Stimulated activated CD8-positive, alpha-beta memory T cell treated with anti-CD3 and anti-CD28 coated beads, Interleukin-7, amount 100 ng/mL, for 4 hours (primary cell): ENCODE data around the gene TNMD.
"Not testable (repeated sequence)": the region's sequence is repeated elsewhere in the genome, so short reads cannot be mapped to it uniquely, and the experiment has no call there.

Experiments used
- DNase-seq, 2 donors: peaks; one replicate each; pipeline ENCODE4 v3.0.0-alpha.2; 2020; ENCODE audit warnings: low read depth in 2 of 2

TNMD gene

DNA sequence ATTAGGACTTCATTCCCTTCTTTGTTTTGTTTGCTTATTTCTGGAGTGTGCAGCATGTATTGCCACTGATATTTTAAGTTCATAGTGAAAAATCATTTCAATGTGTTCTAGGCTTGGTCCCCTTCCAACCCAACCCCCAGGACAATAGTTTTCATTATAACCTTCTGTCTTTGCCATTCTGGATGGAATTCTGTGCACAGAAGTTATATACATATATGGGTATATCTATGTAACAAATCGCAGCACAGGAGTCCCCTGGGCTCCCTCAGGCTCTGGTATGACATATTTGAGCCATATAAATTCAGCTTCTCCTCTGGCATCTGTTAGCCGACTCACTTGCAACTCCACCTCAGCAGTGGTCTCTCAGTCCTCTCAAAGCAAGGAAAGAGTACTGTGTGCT lies at the start of gene TNMD:
TNMD (plus strand) TSS at position 326 of the 400 bp plus-strand sequence. CDS start 83 bp downstream, outside the sequence.
- no peak for DNase-seq

DNA sequence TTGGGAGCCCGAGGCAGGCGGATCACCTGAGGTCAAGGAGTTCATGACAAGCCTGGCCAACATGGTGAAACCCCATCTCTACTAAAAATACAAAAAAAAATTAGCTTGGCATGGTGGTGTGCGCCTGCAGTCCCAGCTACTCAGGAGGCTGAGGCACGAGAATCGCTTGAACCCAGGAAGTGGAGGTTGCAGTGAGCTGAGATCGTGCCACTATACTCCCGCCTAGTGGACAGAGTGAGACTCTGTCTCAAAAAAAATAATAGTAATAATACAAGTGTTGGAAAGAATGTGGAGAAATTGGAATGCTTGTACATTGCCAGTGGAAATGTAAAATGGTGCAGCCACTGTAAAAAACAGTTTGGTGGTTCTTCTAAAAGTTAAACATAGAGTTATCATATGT lies 19.2 kb upstream of the TNMD start:
- not testable (repeated sequence) for DNase-seq

GRCh38 chrX:100586747-100587146 lies 2.0 kb downstream of the TNMD start:
- DNase-seq = no peak

- DNase-seq = no peak
These were observed 3.1 kb downstream of the TNMD start for GRCh38 chrX:100587861-100588260.

GRCh38 chrX:100591256-100592051 lies 6.7 kb downstream of the TNMD start:
- no peak for DNase-seq

DNA sequence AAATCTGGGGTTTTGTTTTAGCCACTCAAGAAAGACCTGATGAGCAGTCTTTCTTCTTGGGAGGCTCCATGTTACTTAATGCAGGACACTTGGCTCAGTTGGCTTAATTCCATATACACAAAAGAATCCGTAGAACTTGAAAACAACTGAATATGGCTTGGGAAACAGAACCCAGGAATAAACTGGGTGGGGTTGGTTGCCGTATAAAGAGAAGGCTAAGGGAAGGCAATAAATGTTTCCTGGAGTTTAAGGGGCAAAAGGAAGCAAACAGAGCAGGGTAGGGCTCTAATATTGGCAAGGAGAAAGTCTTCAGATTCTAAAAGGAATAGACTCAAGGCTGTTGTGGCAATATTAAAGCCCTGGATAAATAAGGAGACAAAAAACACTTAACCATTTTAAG lies 8.4 kb downstream of the TNMD start:
- no peak for DNase-seq

GRCh38 chrX:100593581-100593980 lies 8.8 kb downstream of the TNMD start:
- DNase-seq = no peak

- no peak for DNase-seq
These were observed 11.9 kb downstream of the TNMD start for GRCh38 chrX:100596601-100597000.

GRCh38 chrX:100599456-100599855 lies 14.7 kb downstream of the TNMD start:
- DNase-seq = no peak

DNA sequence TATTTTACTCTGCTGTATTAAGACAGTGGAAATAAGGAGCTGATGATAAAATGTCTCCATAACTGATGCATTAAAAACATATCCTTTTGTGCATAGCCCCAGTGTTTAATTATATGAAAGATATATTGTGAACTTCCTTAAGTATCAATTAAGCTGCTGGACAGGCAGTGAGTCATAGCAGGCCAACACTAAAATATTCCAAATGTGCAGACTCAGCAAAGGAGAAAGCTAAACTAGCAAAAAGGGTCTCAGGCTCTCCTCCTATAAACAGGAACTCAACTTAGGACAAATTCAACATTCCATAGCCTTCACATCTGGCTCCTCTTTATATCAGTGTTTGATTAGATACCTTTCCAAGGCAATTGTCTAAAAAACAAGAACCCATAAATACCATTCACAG lies 15.6 kb downstream of the TNMD start:
- DNase-seq = no peak

DNA sequence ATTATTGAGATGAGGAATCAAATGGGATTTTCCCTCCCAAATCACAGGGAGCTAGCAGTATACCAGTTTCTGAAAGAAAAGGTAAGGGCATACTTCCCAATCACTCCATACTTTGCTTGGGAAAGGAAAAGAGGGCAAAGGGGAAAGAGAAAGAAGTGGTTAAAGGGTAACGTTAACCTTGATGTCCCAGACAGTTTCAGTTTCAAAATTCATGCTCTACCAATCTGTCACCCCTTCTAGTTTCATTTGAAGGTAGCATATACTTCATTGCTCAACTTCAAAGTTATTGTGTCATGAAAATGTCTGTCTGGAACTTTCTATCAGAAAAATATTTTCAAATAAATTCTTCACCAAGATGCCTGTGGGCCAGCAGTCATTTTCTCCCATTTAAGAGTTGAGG lies 16.0 kb downstream of the TNMD start:
- no peak for DNase-seq

DNA sequence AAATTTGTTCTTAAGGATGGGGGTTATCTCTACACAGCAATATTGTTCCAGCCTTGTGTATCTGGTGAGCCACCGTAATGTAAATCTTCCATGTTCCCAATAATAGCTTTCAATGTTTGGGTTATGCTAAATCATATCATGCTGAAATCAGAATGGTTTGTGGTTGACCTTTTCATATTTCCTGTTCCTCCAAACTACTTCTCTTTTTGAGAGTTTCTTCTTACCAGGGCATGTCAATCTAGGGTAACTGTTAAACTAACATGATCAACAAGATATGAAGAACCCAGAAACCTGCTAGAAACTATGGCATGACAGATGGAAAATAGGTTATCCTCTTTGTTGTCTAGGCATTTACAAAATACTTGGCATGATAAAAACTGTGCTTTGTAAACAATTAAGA lies 22.0 kb downstream of the TNMD start:
- DNase-seq = no peak

DNA sequence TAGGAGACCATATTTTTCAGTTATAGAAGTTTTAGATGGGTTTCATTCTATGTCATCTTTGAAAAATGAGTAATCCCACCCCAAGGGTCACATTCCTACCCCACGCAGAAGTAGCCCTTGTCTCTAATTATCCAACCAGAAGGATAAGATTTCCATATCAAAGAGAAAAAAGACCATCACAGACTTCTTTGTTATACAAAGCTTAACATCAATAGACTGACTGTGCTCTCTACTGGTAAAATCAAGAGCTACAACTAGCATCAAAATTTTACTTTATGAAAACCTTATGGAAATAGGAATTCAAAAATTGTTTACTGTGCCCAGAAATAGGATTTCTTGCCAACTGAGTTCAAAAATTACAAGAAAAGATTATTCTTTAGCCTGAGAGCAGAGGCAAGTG lies 24.9 kb downstream of the TNMD start:
- DNase-seq = no peak

DNA sequence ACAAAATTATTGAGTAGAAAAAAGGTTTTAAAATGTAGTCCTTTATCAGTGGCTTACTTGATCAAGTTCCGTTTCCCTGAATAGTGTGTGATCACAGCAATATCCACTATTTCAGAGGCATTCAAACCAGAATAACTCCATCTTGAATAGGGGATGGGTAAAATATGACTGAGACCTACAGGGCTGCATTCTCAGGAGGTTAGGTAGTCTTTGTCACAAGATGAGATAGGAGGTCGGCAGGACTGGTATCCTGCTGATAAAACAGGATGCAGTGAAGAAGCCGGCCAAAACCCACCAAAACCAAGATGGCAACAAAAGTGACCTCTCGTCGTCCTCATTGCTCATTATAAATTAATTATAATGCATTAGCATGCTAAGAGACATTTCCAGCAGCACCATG lies 27.2 kb downstream of the TNMD start:
- no peak for DNase-seq

DNA sequence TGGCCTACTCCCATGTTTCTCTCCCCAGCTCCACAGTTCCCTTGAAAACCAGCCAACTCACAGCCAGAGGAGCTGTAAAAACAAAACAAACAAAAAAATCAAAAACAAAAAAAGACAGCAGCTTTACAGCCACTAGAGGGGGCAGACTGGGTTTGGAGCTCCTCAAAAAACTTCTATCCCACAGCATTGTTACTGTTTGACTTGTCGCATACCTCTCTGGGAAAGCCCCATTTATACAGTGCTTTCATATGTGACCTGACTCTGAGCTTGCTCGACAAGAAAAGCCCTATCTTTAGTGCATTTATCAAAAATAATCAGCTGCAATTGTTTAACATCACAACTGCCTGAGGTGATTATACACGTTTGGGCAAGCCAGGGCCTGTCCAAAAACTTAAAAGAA lies 30.3 kb downstream of the TNMD start:
- no peak for DNase-seq

DNA sequence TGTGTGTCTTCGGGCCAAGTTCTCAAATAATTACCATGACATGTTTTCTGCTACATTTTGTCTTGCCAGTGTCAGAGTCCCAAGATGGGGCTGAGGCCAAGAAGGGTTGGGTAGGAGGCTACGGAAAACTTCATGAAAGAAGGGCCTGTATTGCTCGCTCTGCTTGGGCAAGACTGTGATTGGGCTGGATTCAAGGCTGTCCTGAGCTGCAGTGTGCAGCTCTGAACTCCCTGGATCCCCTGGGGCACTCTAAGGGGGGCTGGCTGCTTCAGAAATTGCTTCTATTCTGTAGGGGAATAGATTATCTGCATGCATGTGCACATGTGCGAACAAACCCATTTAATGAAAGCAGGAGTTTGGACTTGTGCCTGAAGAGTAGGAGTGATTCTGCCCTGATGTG lies 38.3 kb downstream of the TNMD start:
- no peak for DNase-seq

DNA sequence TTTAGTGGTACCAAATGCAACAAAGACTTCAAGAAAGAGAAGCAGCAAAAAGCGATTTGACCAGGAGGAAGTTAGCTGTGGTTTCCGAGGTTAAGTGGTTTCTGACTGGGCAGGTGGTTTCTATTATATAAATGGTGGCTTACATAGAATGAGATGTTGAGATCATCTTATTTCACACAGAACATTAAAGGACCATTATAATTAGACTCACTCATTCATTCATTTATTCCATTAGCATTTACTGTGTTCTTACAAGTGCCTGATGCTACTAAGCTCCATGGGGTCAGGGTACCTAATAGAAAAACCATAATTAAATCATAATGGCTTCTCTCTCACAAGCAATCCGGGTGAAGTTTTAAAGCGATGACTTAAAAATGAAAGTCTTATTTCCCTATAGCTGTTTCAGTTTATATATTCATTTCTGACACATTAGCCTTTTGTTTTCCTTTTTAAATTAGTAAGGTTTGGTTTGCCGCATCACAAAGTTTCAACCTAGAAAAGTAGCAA lies 41.3 kb downstream of the TNMD start:
- DNase-seq = no peak

GRCh38 chrX:100635040-100635439 lies 50.3 kb downstream of the TNMD start:
- no peak for DNase-seq

DNA sequence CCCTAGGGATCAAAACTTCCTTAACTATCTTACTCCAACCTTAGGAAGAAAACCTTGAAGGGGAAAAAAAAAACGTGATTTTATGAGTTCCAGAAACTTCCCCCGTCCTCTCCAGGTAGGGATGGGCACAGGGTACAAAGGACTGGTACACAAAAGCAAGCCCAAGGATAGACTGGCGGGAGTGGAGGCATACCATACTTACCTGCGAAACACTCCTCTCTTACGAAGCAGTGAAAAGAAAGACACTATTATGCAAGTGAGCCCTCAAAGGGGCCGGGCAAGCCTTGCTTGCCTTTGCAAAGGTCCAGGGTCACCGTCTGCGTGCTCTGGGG lies 51.2 kb downstream of the TNMD start:
- DNase-seq = no peak

GRCh38 chrX:100636321-100636991 lies 51.7 kb downstream of the TNMD start, which contains the start of gene TSPAN6:
TSPAN6 (minus strand) TSS chrX:100636806; CDS start chrX:100636694, 112 bp downstream.
- peak; percentile 37 to 49 for DNase-seq

DNA sequence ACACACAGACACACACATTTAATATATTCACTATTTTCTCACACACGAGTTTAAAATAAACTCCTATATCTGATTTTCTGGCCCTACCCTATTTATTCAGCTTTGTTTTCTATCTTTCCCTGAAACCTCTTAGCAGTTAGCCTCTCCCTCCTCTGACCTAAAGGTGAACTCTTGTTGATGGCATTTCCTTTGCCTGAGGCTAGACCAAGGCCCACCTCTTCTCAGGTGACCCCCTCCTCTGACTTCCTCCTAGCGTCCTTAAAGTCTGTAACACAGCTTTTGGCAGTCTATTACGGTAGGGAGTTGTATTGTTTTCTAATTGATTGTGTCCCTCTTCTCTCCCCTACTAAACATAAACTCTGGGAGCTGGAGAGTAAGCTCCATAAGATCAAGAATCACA lies 57.6 kb downstream of the TNMD start:
- no peak for DNase-seq

DNA sequence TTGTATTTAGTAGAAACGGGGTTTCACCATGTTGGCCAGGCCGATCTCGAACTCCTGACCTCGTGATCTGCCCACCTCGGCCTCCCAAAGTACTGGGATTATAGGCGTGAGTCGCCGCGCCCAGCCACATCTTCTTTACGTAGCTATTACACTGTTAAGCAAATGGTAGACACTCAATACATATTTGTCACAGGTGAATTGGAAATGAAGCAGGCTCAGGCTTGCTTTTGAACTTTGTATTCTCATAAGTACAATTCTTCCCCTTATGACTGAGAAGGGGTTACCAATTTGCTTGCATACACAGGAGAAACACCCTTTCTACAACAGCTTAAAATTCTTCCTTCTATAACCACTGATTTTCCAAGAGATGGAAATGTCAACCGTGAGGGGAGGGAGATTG lies 58.5 kb downstream of the TNMD start:
- no peak for DNase-seq
